HepG2 (cell line): ENCODE data around the gene FAF1. TPM values are rescaled to one million over a fixed set of nuclear protein-coding genes. Genes with fewer than 3 reads are reported as not detected.
A peak's percentile ranks its signal among the peaks of the same experiment; 100 is the strongest.

Source experiments
- ATF4 ChIP-seq, 2 experiments: fragments of 450-650 bp in 1 of 2; sonication (generic) in 1 of 2; formaldehyde crosslinking; IDR thresholded peaks; 2 replicates each; pipeline versions ENCODE4 v1.5.0 to v1.8.0; 2020 to 2022; ENCODE audit warnings: mild to moderate bottlenecking in 1 of 2, missing genetic modification reagents in 1 of 2
- BCL6 ChIP-seq: IDR thresholded peaks from 2 replicates; pipeline ENCODE4 v1.6.1; 2016; ENCODE audit warnings: missing genetic modification reagents, missing compliant biosample characterization
- DDIT3 ChIP-seq: sonication (generic); formaldehyde crosslinking; IDR thresholded peaks from 2 replicates; pipeline ENCODE4 v1.4.0; 2020; ENCODE audit warnings: mild to moderate bottlenecking, missing genetic modification reagents
- HOMEZ ChIP-seq: IDR thresholded peaks from 2 replicates; pipeline ENCODE4 v1.6.1; 2016; ENCODE audit warnings: low read depth
- MBD4 ChIP-seq: IDR thresholded peaks from 2 replicates; pipeline ENCODE4 v1.6.1; 2012; ENCODE audit warnings: low read length, inconsistent platforms, borderline replicate concordance
- MTF2 ChIP-seq: sonication (generic); formaldehyde crosslinking; IDR thresholded peaks from 2 replicates; pipeline ENCODE4 v1.5.0; 2020; ENCODE audit warnings: missing genetic modification reagents, borderline replicate concordance
- PHF21A ChIP-seq: sonication (generic); formaldehyde crosslinking; IDR thresholded peaks from 2 replicates; pipeline ENCODE4 v1.5.0; 2020; ENCODE audit warnings: mild to moderate bottlenecking, missing genetic modification reagents
- SIN3A ChIP-seq: IDR thresholded peaks from 2 replicates; pipeline ENCODE4 v1.6.1; 2011; ENCODE audit warnings: low read depth, mild to moderate bottlenecking, control low read depth, low read length, borderline replicate concordance
- SMARCC2 ChIP-seq: fragments of 450-650 bp; IDR thresholded peaks from 2 replicates; pipeline ENCODE4 v1.6.1; 2017; ENCODE audit warnings: antibody characterized with exemption, mild to moderate bottlenecking
- SNAPC2 ChIP-seq: sonication (generic); formaldehyde crosslinking; IDR thresholded peaks from 2 replicates; pipeline ENCODE4 v1.8.1; 2022; ENCODE audit warnings: mild to moderate bottlenecking, missing genetic modification reagents
- SOX13 ChIP-seq, 3 experiments: fragments of 450-650 bp in 1 of 3; sonication (generic) in 1 of 3; formaldehyde crosslinking in 1 of 3; IDR thresholded peaks in 2 of 3; conservative IDR thresholded peaks in 1 of 3; 2 replicates each; pipeline versions ENCODE4 v1.5.0 to v1.6.1; 2016 to 2020; ENCODE audit warnings: antibody characterized with exemption in 1 of 3, mild to moderate bottlenecking in 1 of 3, missing compliant biosample characterization in 1 of 3, missing genetic modification reagents in 1 of 3, moderate library complexity in 1 of 3
- SRY ChIP-seq: sonication (generic); formaldehyde crosslinking; IDR thresholded peaks from 2 replicates; pipeline ENCODE4 v1.8.0; 2022; ENCODE audit warnings: mild to moderate bottlenecking, missing genetic modification reagents
- ZIK1 ChIP-seq: sonication (generic); formaldehyde crosslinking; IDR thresholded peaks from 2 replicates; pipeline ENCODE4 v1.5.0; 2020; ENCODE audit warnings: mild to moderate bottlenecking, low read depth, missing genetic modification reagents, borderline replicate concordance
- ZNF142 ChIP-seq: sonication (generic); formaldehyde crosslinking; IDR thresholded peaks from 2 replicates; pipeline ENCODE4 v1.4.0; 2020; ENCODE audit warnings: missing genetic modification reagents
- ZNF331 ChIP-seq: sonication (generic); formaldehyde crosslinking; IDR thresholded peaks from 2 replicates; pipeline ENCODE4 v1.4.0; 2020; ENCODE audit warnings: missing genetic modification reagents
- ZNF34 ChIP-seq: sonication (generic); formaldehyde crosslinking; IDR thresholded peaks from 2 replicates; pipeline ENCODE4 v1.4.0; 2020; ENCODE audit warnings: mild to moderate bottlenecking, missing genetic modification reagents, borderline replicate concordance
- ZNF839 ChIP-seq: sonication (generic); formaldehyde crosslinking; IDR thresholded peaks from 2 replicates; pipeline ENCODE4 v1.4.0; 2020; ENCODE audit warnings: missing genetic modification reagents, mild to moderate bottlenecking, borderline replicate concordance
- ZSCAN31 ChIP-seq: sonication (generic); formaldehyde crosslinking; IDR thresholded peaks from 2 replicates; pipeline ENCODE4 v1.5.0; 2020; ENCODE audit warnings: low read depth, mild to moderate bottlenecking, missing genetic modification reagents
- polyA plus RNA-seq, 8 experiments: library from polyadenylated mRNA; depleted of rRNA in 3 of 8; stranded (reverse) in 7 of 8; unstranded in 1 of 8; fragments of >200 nt; fragmentation: Illumina TruSeq in 4 of 8; extraction: Trizol in 4 of 8; gene quantifications; 2 replicates each; pipeline versions ENCODE4 v1.2.1 to v1.2.3, GENCODE V29; 2011 to 2016; ENCODE audit warnings: low read depth in 4 of 8, missing spikeins in 1 of 8, mixed read lengths in 1 of 8; ENCODE audit not compliant: insufficient read depth in 1 of 8
- total RNA-seq, 5 experiments: library from RNA; depleted of rRNA; stranded (reverse); fragments of >200 nt; fragmentation: Illumina TruSeq; extraction: Trizol; gene quantifications; 2 replicates each; pipeline ENCODE4 v1.2.3, GENCODE V29; 2016; ENCODE audit warnings: low read depth in 1 of 5

FAF1 gene
- total and polyA plus RNA-seq, 2 of the 13 experiments (the other 11 are each of a cell fraction or from before 2014, with no cell fraction given), result 19.4 to 63.3 TPM

- peak; percentile 53; the same call in 1 of the 2 replicates for TF ChIP-seq HOMEZ (CRISPR knock-in tag)
- TF ChIP-seq ZNF142 (CRISPR knock-in tag), result peak; percentile 93
- 0 out of 2 replicates have a peak, but pooled peaks have one; percentile 53 for TF ChIP-seq ZNF34 (CRISPR knock-in tag)
- TF ChIP-seq PHF21A, result peak; percentile 69; the same call in 1 of the 2 replicates
- TF ChIP-seq BCL6, result peak; percentile 37; the same call in 1 of the 2 replicates
- 0 out of 2 replicates have a peak, but pooled peaks have one; percentile 46 for TF ChIP-seq ZNF839 (CRISPR knock-in tag)
- no peak for TF ChIP-seq SOX13 (IDR thresholded peaks at IDR 0.05)
- TF ChIP-seq SOX13 (CRISPR knock-in tag; conservative IDR thresholded peaks at IDR 0.05 in 1 of 2, IDR thresholded peaks at IDR 0.05 in 1 of 2), result peak in 1 of 2 experiments; percentile 68; a peak in 1 of 4 replicates
- no peak for TF ChIP-seq MBD4
- TF ChIP-seq ZNF331, result peak; percentile 78; the same call in 1 of the 2 replicates
- TF ChIP-seq DDIT3 (CRISPR knock-in tag), result no peak
- TF ChIP-seq SIN3A, result peak; percentile 99
- no peak; the same call in 1 of the 2 replicates for TF ChIP-seq SRY (CRISPR knock-in tag)
- TF ChIP-seq SMARCC2, result no peak
- 0 out of 4 replicates have a peak, but pooled peaks of 1 of the 2 experiments have one; percentile 18 for TF ChIP-seq ATF4 (CRISPR knock-in tag; IDR thresholded peaks at IDR 0.05)
- peak; percentile 84; the same call in 1 of the 2 replicates for TF ChIP-seq ZSCAN31 (CRISPR knock-in tag)
- TF ChIP-seq ZIK1 (CRISPR knock-in tag), result no peak; the same call in 1 of the 2 replicates
- TF ChIP-seq MTF2 (CRISPR knock-in tag), result no peak
- 0 out of 2 replicates have a peak, but pooled peaks have one; percentile 53 for TF ChIP-seq SNAPC2
Measured at GRCh38 chr1:50959913-50960844, at the start of gene FAF1 (continued).
